ENCODE results near the gene SLC15A4.

- TF ChIP-seq CTCF (conservative IDR thresholded peaks at IDR 0.05) (no peak), EZH2 (IDR thresholded peaks at IDR 0.05; ENCODE audit: low read depth) (no peak)
These were observed 12.0 kb downstream of the SLC15A4 start for GRCh38 chr12:128811806-128812205.
